Measurements from ENCODE around the gene RAD51B. TPM values are rescaled to one million over a fixed set of nuclear protein-coding genes. Genes with fewer than 3 reads are reported as not detected.

Gene RAD51B
- total and polyA plus RNA-seq, 8 donors, result 1.8 to 30.7 (median 15.3) TPM

GRCh38 chr14:68157971-68158371 lies 338.4 kb downstream of the RAD51B start:
- WGBS, 5 donors, result 79 to 100% (median 92%) methylated on average over 1 of the region's 1 CpG
- Histone ChIP-seq H3K27ac (peak overlapping the region in 1 of 5 donors; percentile 52), H3K4me1 (peaks cover 0 to 35% (median 21%) of the 10 kb centered on the region in 4 donors), H3K4me3 (no peak overlapping the region), H3K36me3 (no peaks in the 10 kb centered on the region), H3K9me3 (peaks cover 0 to 6% (median 0%) of the 10 kb centered on the region in 4 donors), H3K27me3 (no peaks in the 10 kb centered on the region)
- no peak for TF ChIP-seq POLR2AphosphoS5 (IDR thresholded peaks at IDR 0.05)
- intact Hi-C loops (cut with DNase I; ENCODE audit: low total_unique reads), result no loop called here
- no peak for DNase-seq

DNA sequence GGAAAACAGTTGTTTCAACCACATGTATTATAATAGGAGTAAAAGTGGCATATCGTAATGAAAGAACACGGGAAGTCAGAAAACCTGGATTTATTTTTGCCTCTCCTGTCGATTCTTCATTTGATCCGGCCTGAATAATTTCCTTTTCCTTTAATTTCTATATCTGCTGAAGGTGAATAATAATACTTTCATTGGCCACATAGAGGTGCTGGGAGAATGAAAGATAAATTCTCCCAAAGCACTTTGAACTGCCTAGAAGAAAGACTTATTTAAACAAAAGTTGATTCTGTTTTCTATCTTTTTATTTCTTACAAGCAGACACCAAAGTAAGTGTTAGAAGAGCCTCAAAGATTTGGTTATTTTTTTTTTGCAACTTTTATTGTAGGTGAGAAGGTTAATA lies 339.1 kb downstream of the RAD51B start:
- no peak for DNase-seq
- Histone ChIP-seq H3K36me3 (no peaks in the 10 kb centered on the region), H3K9me3 (peaks cover 0 to 6% (median 0%) of the 10 kb centered on the region in 4 donors), H3K4me1 (peaks cover 0 to 41% (median 27%) of the 10 kb centered on the region in 4 donors), H3K27me3 (no peaks in the 10 kb centered on the region), H3K27ac (peak overlapping the region in 1 of 5 donors; percentile 52), H3K4me3 (no peak overlapping the region)
- TF ChIP-seq EP300 (IDR thresholded peaks at IDR 0.05) (no peak), POLR2A (IDR thresholded peaks at IDR 0.05) (no peak), POLR2AphosphoS5 (IDR thresholded peaks at IDR 0.05) (no peak)
- TF ChIP-seq, protein P1, sequence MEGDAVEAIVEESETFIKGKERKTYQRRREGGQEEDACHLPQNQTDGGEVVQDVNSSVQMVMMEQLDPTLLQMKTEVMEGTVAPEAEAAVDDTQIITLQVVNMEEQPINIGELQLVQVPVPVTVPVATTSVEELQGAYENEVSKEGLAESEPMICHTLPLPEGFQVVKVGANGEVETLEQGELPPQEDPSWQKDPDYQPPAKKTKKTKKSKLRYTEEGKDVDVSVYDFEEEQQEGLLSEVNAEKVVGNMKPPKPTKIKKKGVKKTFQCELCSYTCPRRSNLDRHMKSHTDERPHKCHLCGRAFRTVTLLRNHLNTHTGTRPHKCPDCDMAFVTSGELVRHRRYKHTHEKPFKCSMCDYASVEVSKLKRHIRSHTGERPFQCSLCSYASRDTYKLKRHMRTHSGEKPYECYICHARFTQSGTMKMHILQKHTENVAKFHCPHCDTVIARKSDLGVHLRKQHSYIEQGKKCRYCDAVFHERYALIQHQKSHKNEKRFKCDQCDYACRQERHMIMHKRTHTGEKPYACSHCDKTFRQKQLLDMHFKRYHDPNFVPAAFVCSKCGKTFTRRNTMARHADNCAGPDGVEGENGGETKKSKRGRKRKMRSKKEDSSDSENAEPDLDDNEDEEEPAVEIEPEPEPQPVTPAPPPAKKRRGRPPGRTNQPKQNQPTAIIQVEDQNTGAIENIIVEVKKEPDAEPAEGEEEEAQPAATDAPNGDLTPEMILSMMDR (IDR thresholded peaks at IDR 0.05), result no peak
- intact Hi-C loops (cut with DNase I; ENCODE audit: low total_unique reads), result no loop called here
- WGBS, 5 donors, result 82 to 90% (median 86%) methylated on average over 4 of the region's 4 CpGs

DNA sequence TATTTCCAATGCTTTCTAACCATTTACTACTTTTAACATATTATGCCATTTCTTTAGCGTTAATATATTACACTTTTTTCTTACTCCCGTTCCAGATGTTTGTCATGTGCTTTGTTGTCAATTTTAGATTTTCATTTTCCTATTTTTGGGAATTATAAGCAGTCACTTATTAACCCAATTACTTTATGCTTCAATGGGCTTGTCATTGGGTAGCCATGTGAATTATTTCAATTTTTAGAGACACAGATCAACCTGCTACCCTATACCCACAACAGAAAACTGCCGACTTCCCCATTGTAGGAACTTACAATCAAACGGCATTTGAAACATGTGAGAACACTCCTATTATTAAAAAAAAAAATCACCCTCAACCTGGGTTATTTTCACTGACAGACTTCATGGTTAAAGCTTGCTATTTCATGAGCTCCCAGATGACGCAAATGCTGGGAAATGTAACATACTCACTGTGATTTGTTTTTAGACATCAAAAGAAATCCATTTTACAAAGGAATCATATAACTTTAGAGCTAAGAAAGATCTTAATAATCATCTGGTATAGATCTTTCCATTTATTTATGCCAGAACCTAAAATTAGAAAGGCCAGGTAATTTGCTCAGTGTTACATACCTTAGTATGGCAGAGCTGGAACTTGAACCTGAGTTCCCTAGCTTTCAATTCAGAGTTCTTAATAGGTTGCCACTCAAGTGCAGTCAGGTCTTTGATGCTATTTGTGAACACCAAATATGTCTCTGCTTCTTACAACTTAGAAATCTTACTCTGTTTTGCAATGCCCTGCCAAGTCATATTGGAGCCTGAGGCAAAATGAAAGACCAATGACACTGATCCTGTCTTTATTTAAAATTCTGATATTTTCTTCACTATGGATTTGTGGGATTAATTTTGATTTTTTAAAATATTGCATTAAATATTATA lies 340.4 kb downstream of the RAD51B start:
- intact Hi-C loops (cut with DNase I; ENCODE audit: low total_unique reads), result no loop called here
- Histone ChIP-seq H3K4me1 (peaks cover 0 to 54% (median 36%) of the 10 kb centered on the region in 4 donors), H3K9me3 (no peaks in the 10 kb centered on the region), H3K4me3 (no peak overlapping the region), H3K36me3 (no peaks in the 10 kb centered on the region), H3K27me3 (no peaks in the 10 kb centered on the region), H3K27ac (peak overlapping the region in 1 of 5 donors; percentile 58)
- TF ChIP-seq POLR2A (IDR thresholded peaks at IDR 0.05), result no peak
- TF ChIP-seq, protein P1 (IDR thresholded peaks at IDR 0.05), result no peak
- no peak for TF ChIP-seq EP300 (IDR thresholded peaks at IDR 0.05)
- WGBS, 5 donors, result 95 to 97% (median 96%) methylated on average over 5 of the region's 5 CpGs
- no peak for DNase-seq

GRCh38 chr14:68160779-68161546 lies 341.4 kb downstream of the RAD51B start:
- Histone ChIP-seq H3K4me1 (peaks cover 5 to 64% (median 46%) of the 10 kb centered on the region in 4 donors), H3K27me3 (no peaks in the 10 kb centered on the region), H3K36me3 (no peaks in the 10 kb centered on the region), H3K27ac (peak overlapping the region in 3 of 5 donors; percentile 9 to 58 (median 35)), H3K4me3 (no peak overlapping the region), H3K9me3 (no peaks in the 10 kb centered on the region)
- 54 to 67% (median 56%) methylated on average over 4 of the region's 4 CpGs for WGBS, 5 donors
- TF ChIP-seq POLR2A (IDR thresholded peaks at IDR 0.05) (no peak), EP300 (IDR thresholded peaks at IDR 0.05) (no peak), POLR2AphosphoS5 (IDR thresholded peaks at IDR 0.05) (no peak)
- TF ChIP-seq, protein P1 (IDR thresholded peaks at IDR 0.05), result no peak
- intact Hi-C loops (cut with DNase I; ENCODE audit: low total_unique reads), result no loop called here
- DNase-seq, result no peak
